Activated effector memory CD4-positive, alpha-beta T cell treated with Interleukin-2 at 50 U/mL for 16 hours (primary cell): ENCODE data around the gene LAGE3.
A peak's percentile ranks its signal among the peaks of the same experiment; 100 is the strongest.

Experiments used
- DNase-seq: peaks from one replicate; pipeline ENCODE4 v3.0.0-alpha.2; 2020

LAGE3 gene

GRCh38 chrX:154473683-154474082, 5.4 kb downstream of the LAGE3 start:
- DNase-seq = no peak

GRCh38 chrX:154472685-154473632, 6.1 kb downstream of the LAGE3 start:
- no peak for DNase-seq

- DNase-seq = no peak
These were observed 7.0 kb downstream of the LAGE3 start for GRCh38 chrX:154471839-154472684.

GRCh38 chrX:154470914-154471568, 8.0 kb downstream of the LAGE3 start:
- DNase-seq = no peak

GRCh38 chrX:154470434-154470833, 8.6 kb downstream of the LAGE3 start:
- DNase-seq = no peak

- no peak for DNase-seq
These were observed 9.2 kb downstream of the LAGE3 start for GRCh38 chrX:154469880-154470279.

- no peak for DNase-seq
These were observed 10.0 kb downstream of the LAGE3 start for GRCh38 chrX:154469114-154469513.

- DNase-seq = no peak
These were observed 10.9 kb downstream of the LAGE3 start for GRCh38 chrX:154468217-154468616.

- DNase-seq = no peak
These were observed 11.5 kb downstream of the LAGE3 start for GRCh38 chrX:154467556-154467955.

GRCh38 chrX:154466907-154467306, 12.2 kb downstream of the LAGE3 start:
- DNase-seq = no peak

GRCh38 chrX:154466036-154466435, 13.0 kb downstream of the LAGE3 start:
- DNase-seq = no peak

- no peak for DNase-seq
These were observed 13.5 kb downstream of the LAGE3 start for GRCh38 chrX:154465601-154466000.

GRCh38 chrX:154464806-154465365, 14.2 kb downstream of the LAGE3 start:
- DNase-seq = no peak

GRCh38 chrX:154463611-154464220, 15.4 kb downstream of the LAGE3 start:
- DNase-seq = no peak

- DNase-seq = no peak
These were observed 16.7 kb downstream of the LAGE3 start for GRCh38 chrX:154462396-154462795.

GRCh38 chrX:154460326-154460725, 18.8 kb downstream of the LAGE3 start:
- no peak for DNase-seq

- no peak for DNase-seq
These were observed 19.2 kb downstream of the LAGE3 start for GRCh38 chrX:154459832-154460231.

- DNase-seq = no peak
These were observed 19.9 kb downstream of the LAGE3 start for GRCh38 chrX:154458954-154459778.

GRCh38 chrX:154458116-154458953, 20.7 kb downstream of the LAGE3 start, which contains the start of gene PLXNA3:
TSS of gene PLXNA3 (plus strand) at chrX:154458281. CDS start at chrX:154460184, 1,903 bp downstream.
- peak; percentile 62 for DNase-seq

GRCh38 chrX:154457491-154458115, 21.5 kb downstream of the LAGE3 start:
- DNase-seq = peak; percentile 57
